SIG-M5 treated with dmso at 0.1 percent for 504 hours (cell line): ENCODE measurements around the gene MEIS2.

Experiments used
- DNase-seq: peaks from one replicate; lab custom pipeline; 2025; ENCODE audit not compliant: unreplicated experiment; lab: John Stamatoyannopoulos, UW

MEIS2 gene

GRCh38 chr15:36904715-36905114, 195.6 kb downstream of the MEIS2 start:
- DNase-seq: no peak

- DNase-seq: no peak
Observed at GRCh38 chr15:36903922-36904556, 196.3 kb downstream of the MEIS2 start.

GRCh38 chr15:36903195-36903594, 197.2 kb downstream of the MEIS2 start:
- DNase-seq: no peak

- no peak for DNase-seq
Observed at GRCh38 chr15:36901012-36901411, 199.3 kb downstream of the MEIS2 start.

- DNase-seq: no peak
Observed at GRCh38 chr15:36899696-36900095, 200.7 kb downstream of the MEIS2 start.

- DNase-seq: no peak
Observed at GRCh38 chr15:36898536-36899126, 201.7 kb downstream of the MEIS2 start.

GRCh38 chr15:36897834-36898233, 202.5 kb downstream of the MEIS2 start:
- no peak for DNase-seq

GRCh38 chr15:36896949-36897348, 203.4 kb downstream of the MEIS2 start:
- DNase-seq: no peak

GRCh38 chr15:36894075-36894474, 206.3 kb downstream of the MEIS2 start:
- no peak for DNase-seq

GRCh38 chr15:36893276-36893675, 207.1 kb downstream of the MEIS2 start:
- DNase-seq: no peak

GRCh38 chr15:36888011-36888992, 212.0 kb downstream of the MEIS2 start:
- no peak for DNase-seq

GRCh38 chr15:36887214-36887961, 213.0 kb downstream of the MEIS2 start:
- DNase-seq: no peak

- DNase-seq: no peak
Observed at GRCh38 chr15:36886701-36887100, 213.6 kb downstream of the MEIS2 start.

GRCh38 chr15:36886191-36886590, 214.2 kb downstream of the MEIS2 start:
- DNase-seq: no peak

GRCh38 chr15:36885771-36886170, 214.6 kb downstream of the MEIS2 start:
- DNase-seq: no peak

GRCh38 chr15:36884936-36885635, 215.3 kb downstream of the MEIS2 start:
- DNase-seq: no peak

- no peak for DNase-seq
Observed at GRCh38 chr15:36884518-36884875, 215.9 kb downstream of the MEIS2 start.

- peak; percentile 65 for DNase-seq
Observed at GRCh38 chr15:36883713-36884517, 216.4 kb downstream of the MEIS2 start.

- no peak for DNase-seq
Observed at GRCh38 chr15:36882487-36883131, 217.7 kb downstream of the MEIS2 start.
